HepG2 (cell line): ENCODE measurements around the gene RNF208. TPM values are rescaled to one million over a fixed set of nuclear protein-coding genes. Genes with fewer than 3 reads are reported as not detected.

Source experiments
- CHD4 ChIP-seq: fragments of 200-600 bp; sonication (generic); IDR thresholded peaks from 2 replicates; pipeline ENCODE4 v1.7.0; 2017; ENCODE audit warnings: mild to moderate bottlenecking, low read length, borderline replicate concordance
- DNMT1 ChIP-seq: sonication (generic); formaldehyde crosslinking; IDR thresholded peaks from 2 replicates; pipeline ENCODE4 v1.5.1; 2020; ENCODE audit warnings: mild to moderate bottlenecking, missing genetic modification reagents
- FIP1L1 ChIP-seq: fragments of 200-400 bp; formaldehyde crosslinking; IDR thresholded peaks from 2 replicates; pipeline ENCODE4 v1.6.1; 2018; ENCODE audit warnings: low read depth, mild to moderate bottlenecking, low read length, moderate library complexity, borderline replicate concordance; ENCODE audit not compliant: insufficient read depth
- FOXK1 ChIP-seq: sonication (generic); formaldehyde crosslinking; IDR thresholded peaks from 2 replicates; pipeline ENCODE4 v1.4.0; 2020; ENCODE audit warnings: low read depth, missing genetic modification reagents, borderline replicate concordance
- FOXP1 ChIP-seq, 2 experiments: fragments of 450-650 bp in 1 of 2; IDR thresholded peaks; 2 replicates each; pipeline ENCODE4 v1.6.1; 2017 to 2018; ENCODE audit warnings: antibody characterized with exemption in 1 of 2
- HMG20A ChIP-seq: IDR thresholded peaks from 2 replicates; pipeline ENCODE4 v1.6.1; 2016; ENCODE audit warnings: borderline replicate concordance
- ISL2 ChIP-seq: sonication (generic); formaldehyde crosslinking; IDR thresholded peaks from 2 replicates; pipeline ENCODE4 v1.5.0; 2020; ENCODE audit warnings: missing genetic modification reagents
- KDM4B ChIP-seq: sonication (generic); formaldehyde crosslinking; IDR thresholded peaks from 2 replicates; pipeline ENCODE4 v1.4.0; 2020; ENCODE audit warnings: missing genetic modification reagents
- LCORL ChIP-seq, 2 experiments: fragments of 450-650 bp in 1 of 2; sonication (generic) in 1 of 2; formaldehyde crosslinking in 1 of 2; IDR thresholded peaks; 2 replicates each; pipeline versions ENCODE4 v1.5.0 to v1.6.1; 2017 to 2020; ENCODE audit warnings: antibody characterized with exemption in 1 of 2, missing genetic modification reagents in 1 of 2
- NFKB2 ChIP-seq: sonication (generic); formaldehyde crosslinking; IDR thresholded peaks from 2 replicates; pipeline ENCODE4 v1.4.0; 2020; ENCODE audit warnings: missing genetic modification reagents, borderline replicate concordance
- SMARCE1 ChIP-seq: fragments of 450-650 bp; IDR thresholded peaks from 2 replicates; pipeline ENCODE4 v1.6.1; 2017; ENCODE audit warnings: borderline replicate concordance
- ZNF205 ChIP-seq: IDR thresholded peaks from 2 replicates; pipeline ENCODE4 v1.6.1; 2018; ENCODE audit warnings: missing biosample characterization, missing genetic modification reagents
- ZNF484 ChIP-seq: sonication (generic); formaldehyde crosslinking; IDR thresholded peaks from 2 replicates; pipeline ENCODE4 v1.5.1; 2020; ENCODE audit warnings: mild to moderate bottlenecking, low read depth, missing genetic modification reagents, borderline replicate concordance
- ZNF652 ChIP-seq: IDR thresholded peaks from 2 replicates; pipeline ENCODE4 v1.6.1; 2016; ENCODE audit warnings: low read depth, borderline replicate concordance
- polyA plus RNA-seq, 8 experiments: library from polyadenylated mRNA; depleted of rRNA in 3 of 8; stranded (reverse) in 7 of 8; unstranded in 1 of 8; fragments of >200 nt; fragmentation: Illumina TruSeq in 4 of 8; extraction: Trizol in 4 of 8; gene quantifications; 2 replicates each; pipeline versions ENCODE4 v1.2.1 to v1.2.3, GENCODE V29; 2011 to 2016; ENCODE audit warnings: low read depth in 4 of 8, missing spikeins in 1 of 8, mixed read lengths in 1 of 8; ENCODE audit not compliant: insufficient read depth in 1 of 8
- total RNA-seq, 5 experiments: library from RNA; depleted of rRNA; stranded (reverse); fragments of >200 nt; fragmentation: Illumina TruSeq; extraction: Trizol; gene quantifications; 2 replicates each; pipeline ENCODE4 v1.2.3, GENCODE V29; 2016; ENCODE audit warnings: low read depth in 1 of 5
- TF ChIP-seq, protein P1 (sequence below): IDR thresholded peaks from 2 replicates; pipeline ENCODE4 v1.6.1; 2016; ENCODE audit warnings: missing compliant biosample characterization, missing genetic modification reagents, borderline replicate concordance
- TF ChIP-seq, protein P2 (sequence below): sonication (generic); formaldehyde crosslinking; IDR thresholded peaks from 2 replicates; pipeline ENCODE4 v1.4.0; 2020; ENCODE audit warnings: low read depth, mild to moderate bottlenecking, missing genetic modification reagents
- TF ChIP-seq, protein P3 (sequence below): sonication (generic); formaldehyde crosslinking; IDR thresholded peaks from 2 replicates; pipeline ENCODE4 v1.5.1; 2020; ENCODE audit warnings: missing genetic modification reagents, mild to moderate bottlenecking, borderline replicate concordance
- TF ChIP-seq, protein P4 (sequence below): IDR thresholded peaks from 2 replicates; pipeline ENCODE4 v1.6.1; 2012; ENCODE audit warnings: low read depth, low read length, improper control_type of control experiment
- TF ChIP-seq, protein P5 (sequence below): sonication (generic); formaldehyde crosslinking; IDR thresholded peaks from 2 replicates; pipeline ENCODE4 v1.4.0; 2020; ENCODE audit warnings: missing genetic modification reagents, borderline replicate concordance

The RNF208 gene
- total and polyA plus RNA-seq, 2 of the 13 experiments (the other 11 are each of a cell fraction or from before 2014, with no cell fraction given) = 1.6 to 2.1 TPM

DNA sequence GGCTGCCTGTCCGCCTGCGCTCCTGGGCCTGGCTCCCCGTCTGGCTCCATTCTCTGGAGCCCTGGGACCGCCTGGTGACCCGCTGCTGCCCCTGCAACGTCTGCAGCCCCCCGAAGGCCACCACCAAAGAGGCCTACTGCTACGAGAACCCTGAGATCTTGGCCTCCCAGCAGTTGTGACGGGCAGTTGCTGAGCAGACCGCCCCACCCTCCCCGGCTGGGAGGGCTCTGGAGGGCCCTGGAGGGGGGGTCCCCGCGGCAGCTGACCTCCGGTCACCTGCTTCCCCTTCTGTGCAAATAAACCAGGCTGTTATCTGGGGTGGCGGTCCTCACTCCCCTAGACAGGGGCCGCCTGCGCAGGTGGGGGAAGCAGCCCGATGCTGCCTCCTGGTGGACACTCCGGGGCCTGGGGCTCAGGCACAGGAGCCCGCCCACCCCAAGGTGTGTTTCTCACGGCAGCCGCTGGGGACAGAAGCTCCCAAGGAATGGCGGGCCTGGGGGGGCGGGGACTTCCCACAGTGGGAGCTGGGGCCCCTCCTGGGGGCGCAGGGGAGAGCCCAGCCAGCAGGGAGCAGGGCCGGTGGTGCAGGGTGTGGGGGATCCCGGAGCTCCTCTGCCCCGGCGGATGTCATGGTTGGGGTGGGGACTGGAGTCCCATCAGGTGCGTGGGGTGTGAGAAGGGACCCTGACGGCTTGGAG, 14.3 kb upstream of the RNF208 start (continued):
- TF ChIP-seq, protein P1, sequence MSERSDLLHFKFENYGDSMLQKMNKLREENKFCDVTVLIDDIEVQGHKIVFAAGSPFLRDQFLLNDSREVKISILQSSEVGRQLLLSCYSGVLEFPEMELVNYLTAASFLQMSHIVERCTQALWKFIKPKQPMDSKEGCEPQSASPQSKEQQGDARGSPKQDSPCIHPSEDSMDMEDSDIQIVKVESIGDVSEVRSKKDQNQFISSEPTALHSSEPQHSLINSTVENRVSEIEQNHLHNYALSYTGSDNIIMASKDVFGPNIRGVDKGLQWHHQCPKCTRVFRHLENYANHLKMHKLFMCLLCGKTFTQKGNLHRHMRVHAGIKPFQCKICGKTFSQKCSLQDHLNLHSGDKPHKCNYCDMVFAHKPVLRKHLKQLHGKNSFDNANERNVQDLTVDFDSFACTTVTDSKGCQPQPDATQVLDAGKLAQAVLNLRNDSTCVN = no peak
- TF ChIP-seq DNMT1 (CRISPR knock-in tag) (no peak), SMARCE1 (no peak), NFKB2 (CRISPR knock-in tag) (no peak; the same call in 1 of the 2 replicates), FOXK1 (CRISPR knock-in tag) (peak; percentile 40; the same call in 1 of the 2 replicates), ZNF652 (no peak), FOXP1 (IDR thresholded peaks at IDR 0.05) (no peak), FOXP1 (CRISPR knock-in tag; IDR thresholded peaks at IDR 0.05) (peak; percentile 41; the same call in 1 of the 2 replicates), FIP1L1 (0 out of 2 replicates have a peak, but pooled peaks have one; percentile 77), HMG20A (CRISPR knock-in tag) (no peak), ZNF484 (no peak), LCORL (IDR thresholded peaks at IDR 0.05) (no peak), LCORL (CRISPR knock-in tag; IDR thresholded peaks at IDR 0.05) (peak; percentile 88; the same call in 1 of the 2 replicates), ZNF205 (CRISPR knock-in tag) (peak; percentile 70; the same call in 1 of the 2 replicates), ISL2 (peak; percentile 68), KDM4B (CRISPR knock-in tag) (0 out of 2 replicates have a peak, but pooled peaks have one; percentile 69), CHD4 (no peak)
- TF ChIP-seq, protein P2, sequence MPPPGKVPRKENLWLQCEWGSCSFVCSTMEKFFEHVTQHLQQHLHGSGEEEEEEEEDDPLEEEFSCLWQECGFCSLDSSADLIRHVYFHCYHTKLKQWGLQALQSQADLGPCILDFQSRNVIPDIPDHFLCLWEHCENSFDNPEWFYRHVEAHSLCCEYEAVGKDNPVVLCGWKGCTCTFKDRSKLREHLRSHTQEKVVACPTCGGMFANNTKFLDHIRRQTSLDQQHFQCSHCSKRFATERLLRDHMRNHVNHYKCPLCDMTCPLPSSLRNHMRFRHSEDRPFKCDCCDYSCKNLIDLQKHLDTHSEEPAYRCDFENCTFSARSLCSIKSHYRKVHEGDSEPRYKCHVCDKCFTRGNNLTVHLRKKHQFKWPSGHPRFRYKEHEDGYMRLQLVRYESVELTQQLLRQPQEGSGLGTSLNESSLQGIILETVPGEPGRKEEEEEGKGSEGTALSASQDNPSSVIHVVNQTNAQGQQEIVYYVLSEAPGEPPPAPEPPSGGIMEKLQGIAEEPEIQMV (CRISPR knock-in tag) = 0 out of 2 replicates have a peak, but pooled peaks have one; percentile 40
- TF ChIP-seq, protein P3, sequence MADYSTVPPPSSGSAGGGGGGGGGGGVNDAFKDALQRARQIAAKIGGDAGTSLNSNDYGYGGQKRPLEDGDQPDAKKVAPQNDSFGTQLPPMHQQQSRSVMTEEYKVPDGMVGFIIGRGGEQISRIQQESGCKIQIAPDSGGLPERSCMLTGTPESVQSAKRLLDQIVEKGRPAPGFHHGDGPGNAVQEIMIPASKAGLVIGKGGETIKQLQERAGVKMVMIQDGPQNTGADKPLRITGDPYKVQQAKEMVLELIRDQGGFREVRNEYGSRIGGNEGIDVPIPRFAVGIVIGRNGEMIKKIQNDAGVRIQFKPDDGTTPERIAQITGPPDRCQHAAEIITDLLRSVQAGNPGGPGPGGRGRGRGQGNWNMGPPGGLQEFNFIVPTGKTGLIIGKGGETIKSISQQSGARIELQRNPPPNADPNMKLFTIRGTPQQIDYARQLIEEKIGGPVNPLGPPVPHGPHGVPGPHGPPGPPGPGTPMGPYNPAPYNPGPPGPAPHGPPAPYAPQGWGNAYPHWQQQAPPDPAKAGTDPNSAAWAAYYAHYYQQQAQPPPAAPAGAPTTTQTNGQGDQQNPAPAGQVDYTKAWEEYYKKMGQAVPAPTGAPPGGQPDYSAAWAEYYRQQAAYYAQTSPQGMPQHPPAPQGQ (CRISPR knock-in tag) = no peak
- TF ChIP-seq, protein P4, sequence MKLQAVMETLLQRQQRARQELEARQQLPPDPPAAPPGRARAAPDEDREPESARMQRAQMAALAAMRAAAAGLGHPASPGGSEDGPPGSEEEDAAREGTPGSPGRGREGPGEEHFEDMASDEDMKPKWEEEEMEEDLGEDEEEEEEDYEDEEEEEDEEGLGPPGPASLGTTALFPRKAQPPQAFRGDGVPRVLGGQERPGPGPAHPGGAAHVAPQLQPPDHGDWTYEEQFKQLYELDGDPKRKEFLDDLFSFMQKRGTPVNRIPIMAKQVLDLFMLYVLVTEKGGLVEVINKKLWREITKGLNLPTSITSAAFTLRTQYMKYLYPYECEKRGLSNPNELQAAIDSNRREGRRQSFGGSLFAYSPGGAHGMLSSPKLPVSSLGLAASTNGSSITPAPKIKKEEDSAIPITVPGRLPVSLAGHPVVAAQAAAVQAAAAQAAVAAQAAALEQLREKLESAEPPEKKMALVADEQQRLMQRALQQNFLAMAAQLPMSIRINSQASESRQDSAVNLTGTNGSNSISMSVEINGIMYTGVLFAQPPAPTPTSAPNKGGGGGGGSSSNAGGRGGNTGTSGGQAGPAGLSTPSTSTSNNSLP = no peak
- TF ChIP-seq, protein P5, sequence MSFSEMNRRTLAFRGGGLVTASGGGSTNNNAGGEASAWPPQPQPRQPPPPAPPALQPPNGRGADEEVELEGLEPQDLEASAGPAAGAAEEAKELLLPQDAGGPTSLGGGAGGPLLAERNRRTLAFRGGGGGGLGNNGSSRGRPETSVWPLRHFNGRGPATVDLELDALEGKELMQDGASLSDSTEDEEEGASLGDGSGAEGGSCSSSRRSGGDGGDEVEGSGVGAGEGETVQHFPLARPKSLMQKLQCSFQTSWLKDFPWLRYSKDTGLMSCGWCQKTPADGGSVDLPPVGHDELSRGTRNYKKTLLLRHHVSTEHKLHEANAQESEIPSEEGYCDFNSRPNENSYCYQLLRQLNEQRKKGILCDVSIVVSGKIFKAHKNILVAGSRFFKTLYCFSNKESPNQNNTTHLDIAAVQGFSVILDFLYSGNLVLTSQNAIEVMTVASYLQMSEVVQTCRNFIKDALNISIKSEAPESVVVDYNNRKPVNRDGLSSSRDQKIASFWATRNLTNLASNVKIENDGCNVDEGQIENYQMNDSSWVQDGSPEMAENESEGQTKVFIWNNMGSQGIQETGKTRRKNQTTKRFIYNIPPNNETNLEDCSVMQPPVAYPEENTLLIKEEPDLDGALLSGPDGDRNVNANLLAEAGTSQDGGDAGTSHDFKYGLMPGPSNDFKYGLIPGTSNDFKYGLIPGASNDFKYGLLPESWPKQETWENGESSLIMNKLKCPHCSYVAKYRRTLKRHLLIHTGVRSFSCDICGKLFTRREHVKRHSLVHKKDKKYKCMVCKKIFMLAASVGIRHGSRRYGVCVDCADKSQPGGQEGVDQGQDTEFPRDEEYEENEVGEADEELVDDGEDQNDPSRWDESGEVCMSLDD (CRISPR knock-in tag) = peak; percentile 90
